Keratinocyte (primary cell): Measurements from ENCODE around the gene TAL2.

ENCODE experiments used
- EZH2 ChIP-seq: IDR thresholded peaks from one replicate; pipeline ENCODE4 v1.6.1; 2012; ENCODE audit warnings: inconsistent platforms, mild to moderate bottlenecking, low read length, moderate library complexity
- TF ChIP-seq, protein P1 (sequence below), 3 experiments: IDR thresholded peaks in 1 of 3; conservative IDR thresholded peaks in 1 of 3; optimal IDR thresholded peaks in 1 of 3; 2 replicates in 2 of 3; 3 replicates in 1 of 3; pipeline versions ENCODE3 to v1.5.1; 2011; ENCODE audit warnings: low read length in 3 of 3, mild to moderate bottlenecking in 3 of 3, moderate library complexity in 2 of 3, control low read depth in 1 of 3, inconsistent platforms in 1 of 3; ENCODE audit not compliant: insufficient read depth in 2 of 3; ENCODE audit errors: extremely low read depth in 1 of 3

GRCh38 chr9:105686936-105687335 is 24.7 kb downstream of the TAL2 start:
- TF ChIP-seq, protein P1, sequence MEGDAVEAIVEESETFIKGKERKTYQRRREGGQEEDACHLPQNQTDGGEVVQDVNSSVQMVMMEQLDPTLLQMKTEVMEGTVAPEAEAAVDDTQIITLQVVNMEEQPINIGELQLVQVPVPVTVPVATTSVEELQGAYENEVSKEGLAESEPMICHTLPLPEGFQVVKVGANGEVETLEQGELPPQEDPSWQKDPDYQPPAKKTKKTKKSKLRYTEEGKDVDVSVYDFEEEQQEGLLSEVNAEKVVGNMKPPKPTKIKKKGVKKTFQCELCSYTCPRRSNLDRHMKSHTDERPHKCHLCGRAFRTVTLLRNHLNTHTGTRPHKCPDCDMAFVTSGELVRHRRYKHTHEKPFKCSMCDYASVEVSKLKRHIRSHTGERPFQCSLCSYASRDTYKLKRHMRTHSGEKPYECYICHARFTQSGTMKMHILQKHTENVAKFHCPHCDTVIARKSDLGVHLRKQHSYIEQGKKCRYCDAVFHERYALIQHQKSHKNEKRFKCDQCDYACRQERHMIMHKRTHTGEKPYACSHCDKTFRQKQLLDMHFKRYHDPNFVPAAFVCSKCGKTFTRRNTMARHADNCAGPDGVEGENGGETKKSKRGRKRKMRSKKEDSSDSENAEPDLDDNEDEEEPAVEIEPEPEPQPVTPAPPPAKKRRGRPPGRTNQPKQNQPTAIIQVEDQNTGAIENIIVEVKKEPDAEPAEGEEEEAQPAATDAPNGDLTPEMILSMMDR (optimal IDR thresholded peaks at IDR 0.05 in 1 of 3, IDR thresholded peaks at IDR 0.05 in 1 of 3, conservative IDR thresholded peaks at IDR 0.05 in 1 of 3; ENCODE audit: extremely low read depth in 1 of 3, insufficient read depth in 2 of 3, low read length in 3 of 3) = no peak
- TF ChIP-seq EZH2 = no peak
